ENCODE measurements around the gene GDF15. TPM values are rescaled to one million over a fixed set of nuclear protein-coding genes. Genes with fewer than 3 reads are reported as not detected.
A peak's percentile ranks its signal among the peaks of the same experiment; 100 is the strongest.

Gene GDF15, protein sequence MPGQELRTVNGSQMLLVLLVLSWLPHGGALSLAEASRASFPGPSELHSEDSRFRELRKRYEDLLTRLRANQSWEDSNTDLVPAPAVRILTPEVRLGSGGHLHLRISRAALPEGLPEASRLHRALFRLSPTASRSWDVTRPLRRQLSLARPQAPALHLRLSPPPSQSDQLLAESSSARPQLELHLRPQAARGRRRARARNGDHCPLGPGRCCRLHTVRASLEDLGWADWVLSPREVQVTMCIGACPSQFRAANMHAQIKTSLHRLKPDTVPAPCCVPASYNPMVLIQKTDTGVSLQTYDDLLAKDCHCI
- total RNA-seq, result 28.9 and 49.9 TPM in 2 replicates

- TF ChIP-seq, protein P1, sequence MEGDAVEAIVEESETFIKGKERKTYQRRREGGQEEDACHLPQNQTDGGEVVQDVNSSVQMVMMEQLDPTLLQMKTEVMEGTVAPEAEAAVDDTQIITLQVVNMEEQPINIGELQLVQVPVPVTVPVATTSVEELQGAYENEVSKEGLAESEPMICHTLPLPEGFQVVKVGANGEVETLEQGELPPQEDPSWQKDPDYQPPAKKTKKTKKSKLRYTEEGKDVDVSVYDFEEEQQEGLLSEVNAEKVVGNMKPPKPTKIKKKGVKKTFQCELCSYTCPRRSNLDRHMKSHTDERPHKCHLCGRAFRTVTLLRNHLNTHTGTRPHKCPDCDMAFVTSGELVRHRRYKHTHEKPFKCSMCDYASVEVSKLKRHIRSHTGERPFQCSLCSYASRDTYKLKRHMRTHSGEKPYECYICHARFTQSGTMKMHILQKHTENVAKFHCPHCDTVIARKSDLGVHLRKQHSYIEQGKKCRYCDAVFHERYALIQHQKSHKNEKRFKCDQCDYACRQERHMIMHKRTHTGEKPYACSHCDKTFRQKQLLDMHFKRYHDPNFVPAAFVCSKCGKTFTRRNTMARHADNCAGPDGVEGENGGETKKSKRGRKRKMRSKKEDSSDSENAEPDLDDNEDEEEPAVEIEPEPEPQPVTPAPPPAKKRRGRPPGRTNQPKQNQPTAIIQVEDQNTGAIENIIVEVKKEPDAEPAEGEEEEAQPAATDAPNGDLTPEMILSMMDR (IDR thresholded peaks at IDR 0.05; ENCODE audit: insufficient read depth, low read depth, low read length), result peak; percentile 85
- H3K4me3 ChIP-seq (ENCODE audit: low read depth, low read length), result peak within 1 kb of the TSS; percentile 92
- peak; percentile 96 for DNase-seq (ENCODE audit: low read depth)
These were observed at the start of gene GDF15 for GRCh38 chr19:18385675-18386542. GDF15 (plus strand) TSS chr19:18386158; CDS start chr19:18386190, 32 bp downstream.

DNA sequence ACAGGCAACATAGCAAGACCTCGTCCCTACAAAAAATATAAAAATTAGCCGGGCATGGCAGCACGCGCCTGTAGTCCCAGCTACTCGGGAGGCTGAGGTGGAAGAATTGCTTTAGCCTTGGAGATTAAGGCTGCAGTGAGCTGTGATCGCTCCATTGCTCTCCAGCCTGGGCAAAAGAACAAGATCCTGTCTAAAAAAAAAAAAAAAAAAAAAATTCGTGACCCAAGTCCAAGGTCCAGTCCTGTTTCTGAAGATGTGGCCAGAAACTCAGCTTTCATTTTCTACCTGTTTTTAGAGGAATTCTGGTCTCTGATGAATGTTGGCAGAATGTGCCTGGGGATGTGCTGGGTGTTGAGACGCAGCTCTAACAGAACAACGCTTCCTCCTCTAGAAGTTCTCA is 47.4 kb upstream of the GDF15 start:
- DNase-seq (ENCODE audit: low read depth), result no peak
- H3K4me3 ChIP-seq (ENCODE audit: low read depth, low read length), result no peak overlapping the region
- TF ChIP-seq, protein P1 (IDR thresholded peaks at IDR 0.05; ENCODE audit: insufficient read depth, low read depth, low read length), result no peak

GRCh38 chr19:18339723-18340122 is 46.2 kb upstream of the GDF15 start:
- TF ChIP-seq, protein P1 (IDR thresholded peaks at IDR 0.05; ENCODE audit: insufficient read depth, low read depth, low read length), result peak; percentile 31

DNA sequence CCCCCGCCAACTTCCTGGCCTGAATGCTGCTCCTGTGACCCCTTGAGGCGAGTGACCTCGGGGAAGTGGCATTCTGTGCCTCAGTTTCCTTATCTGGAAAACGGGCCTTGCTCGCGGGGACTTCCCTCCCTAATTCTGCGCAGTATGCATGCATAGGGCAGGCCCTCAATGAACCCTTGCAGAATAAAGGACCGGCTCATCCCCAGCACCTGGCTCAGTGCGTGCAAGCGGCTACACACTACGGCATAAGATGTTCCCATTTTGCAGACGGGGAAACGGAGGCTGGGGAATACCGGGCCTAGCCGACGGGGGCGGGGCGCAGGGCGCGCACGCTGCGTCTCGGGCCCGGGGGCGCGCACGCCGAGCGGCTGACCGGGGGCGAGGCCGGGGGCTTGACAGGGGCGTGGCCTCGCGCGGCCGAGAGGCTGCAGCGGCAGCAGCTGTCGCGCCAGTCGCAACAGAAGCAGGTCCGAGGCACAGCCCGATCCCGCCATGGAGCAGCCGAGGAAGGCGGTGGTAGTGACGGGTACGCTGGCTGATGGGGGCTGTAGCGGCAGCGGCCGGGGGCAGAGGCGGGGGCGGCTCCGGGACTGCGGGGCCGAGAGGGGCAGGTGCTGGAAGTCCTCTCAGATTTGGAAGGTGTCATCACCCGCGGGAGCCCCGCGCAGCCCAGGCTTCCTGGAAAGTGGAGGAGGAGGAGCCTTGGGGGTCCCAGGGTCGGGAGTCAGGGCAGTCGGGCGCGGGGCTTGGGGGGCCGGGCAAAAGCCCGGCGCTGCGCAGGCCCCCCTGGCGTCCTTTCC is 45.6 kb upstream of the GDF15 start, which contains the start of gene PGPEP1:
PGPEP1 (plus strand) TSS at position 409 of the 800 bp plus-strand sequence; CDS start at position 493, 84 bp downstream.
- H3K4me3 ChIP-seq (ENCODE audit: low read depth, low read length), result peak within 1 kb of the TSS; percentile 79
- TF ChIP-seq, protein P1 (IDR thresholded peaks at IDR 0.05; ENCODE audit: insufficient read depth, low read depth, low read length), result no peak
- peak; percentile 40 for DNase-seq (ENCODE audit: low read depth)

More at GRCh38 chr19:18339723-18340122, 46.2 kb upstream of the GDF15 start:
- peak overlapping the region; percentile 79 for H3K4me3 ChIP-seq (ENCODE audit: low read depth, low read length)
- DNase-seq (ENCODE audit: low read depth), result no peak

GRCh38 chr19:18340990-18341868 is 44.7 kb upstream of the GDF15 start:
- peak; percentile 28 for DNase-seq (ENCODE audit: low read depth)
- TF ChIP-seq, protein P1 (IDR thresholded peaks at IDR 0.05; ENCODE audit: insufficient read depth, low read depth, low read length), result no peak
- H3K4me3 ChIP-seq (ENCODE audit: low read depth, low read length), result peak overlapping the region; percentile 79

Measured in fibroblast of villous mesenchyme (primary cell).